ENCODE data around the gene PLEKHG7. TPM values are rescaled to one million over a fixed set of nuclear protein-coding genes. Genes with fewer than 3 reads are reported as not detected.

PLEKHG7 gene
- polyA plus RNA-seq, 1 experiment = 0.05 TPM

DNA sequence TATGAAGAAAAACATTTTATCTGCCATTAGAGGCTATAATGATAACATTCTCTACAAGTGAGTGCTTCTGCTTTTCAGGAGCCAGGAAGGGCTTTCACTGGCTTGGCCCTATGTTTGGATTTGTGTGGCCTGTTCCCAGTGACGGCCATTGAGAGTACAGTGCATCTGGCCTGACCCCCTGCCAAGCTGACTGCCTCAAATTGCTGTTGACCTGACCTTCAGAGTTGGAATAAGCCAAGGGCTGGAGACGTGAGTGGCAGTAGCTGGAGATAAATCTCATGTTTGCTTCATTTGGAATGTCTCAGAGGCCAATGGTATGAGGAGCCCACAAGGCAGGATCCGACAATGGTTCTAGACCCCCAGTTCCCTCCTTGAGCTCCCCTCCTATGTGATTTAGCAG lies 28.3 kb upstream of the PLEKHG7 start:
- TF ChIP-seq, protein P1, sequence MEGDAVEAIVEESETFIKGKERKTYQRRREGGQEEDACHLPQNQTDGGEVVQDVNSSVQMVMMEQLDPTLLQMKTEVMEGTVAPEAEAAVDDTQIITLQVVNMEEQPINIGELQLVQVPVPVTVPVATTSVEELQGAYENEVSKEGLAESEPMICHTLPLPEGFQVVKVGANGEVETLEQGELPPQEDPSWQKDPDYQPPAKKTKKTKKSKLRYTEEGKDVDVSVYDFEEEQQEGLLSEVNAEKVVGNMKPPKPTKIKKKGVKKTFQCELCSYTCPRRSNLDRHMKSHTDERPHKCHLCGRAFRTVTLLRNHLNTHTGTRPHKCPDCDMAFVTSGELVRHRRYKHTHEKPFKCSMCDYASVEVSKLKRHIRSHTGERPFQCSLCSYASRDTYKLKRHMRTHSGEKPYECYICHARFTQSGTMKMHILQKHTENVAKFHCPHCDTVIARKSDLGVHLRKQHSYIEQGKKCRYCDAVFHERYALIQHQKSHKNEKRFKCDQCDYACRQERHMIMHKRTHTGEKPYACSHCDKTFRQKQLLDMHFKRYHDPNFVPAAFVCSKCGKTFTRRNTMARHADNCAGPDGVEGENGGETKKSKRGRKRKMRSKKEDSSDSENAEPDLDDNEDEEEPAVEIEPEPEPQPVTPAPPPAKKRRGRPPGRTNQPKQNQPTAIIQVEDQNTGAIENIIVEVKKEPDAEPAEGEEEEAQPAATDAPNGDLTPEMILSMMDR (IDR thresholded peaks at IDR 0.05; ENCODE audit: low read depth, low read length) = no peak
- H3K27ac ChIP-seq (ENCODE audit: low read depth, low read length) = no peak overlapping the region
- POLR2A ChIA-PET = no interaction called here
- no peak for DNase-seq (ENCODE audit: low read depth, low spot score)
- CTCF ChIA-PET = no interaction called here
- H3K4me3 ChIP-seq (ENCODE audit: low read depth, low read length) = no peak overlapping the region
- peaks cover under 1% of the 10 kb centered on the region for H3K27me3 ChIP-seq (ENCODE audit: control insufficient read depth, insufficient read depth, low read length)
- H3K9me3 ChIP-seq (ENCODE audit: control insufficient read depth, insufficient read depth, low read length) = no peaks in the 10 kb centered on the region

DNA sequence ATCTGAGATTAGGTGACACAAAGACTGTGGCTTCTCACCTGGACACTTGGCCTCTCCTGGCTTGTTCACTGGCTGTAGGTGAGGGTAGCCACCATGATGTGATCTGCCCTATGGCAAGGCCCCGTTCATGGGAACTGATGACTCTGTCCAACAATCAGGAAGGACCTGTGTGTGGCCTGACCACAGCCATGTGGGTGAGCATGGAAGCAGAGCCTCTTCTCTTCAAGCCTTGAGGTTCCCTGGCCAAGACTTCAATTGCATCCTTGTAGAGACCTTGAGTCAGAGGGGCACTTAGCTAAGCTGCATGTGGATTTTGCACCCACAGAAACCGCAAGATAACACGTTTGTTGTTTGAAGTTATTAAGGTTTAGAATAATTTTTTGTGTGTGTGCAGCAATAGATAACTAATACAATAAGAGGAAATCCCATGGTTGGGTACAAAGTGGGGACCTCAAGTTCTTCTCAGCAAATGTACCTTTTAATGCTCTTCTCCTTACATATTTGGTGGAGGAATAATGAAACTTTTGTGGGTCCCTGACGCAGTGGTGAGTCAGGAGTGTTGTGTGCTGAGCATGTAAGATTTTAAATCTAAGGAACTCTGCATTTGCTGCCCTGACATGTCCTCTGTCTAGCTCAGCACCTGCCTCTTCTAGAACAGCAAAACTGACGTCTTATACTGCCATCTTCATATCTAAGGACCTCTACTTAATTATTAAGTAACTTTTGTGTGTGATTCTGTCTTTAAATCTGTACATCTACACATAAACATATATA lies 27.5 kb upstream of the PLEKHG7 start:
- TF ChIP-seq, protein P1 (IDR thresholded peaks at IDR 0.05; ENCODE audit: low read depth, low read length) = no peak
- Histone ChIP-seq H3K27me3 (ENCODE audit: control insufficient read depth, insufficient read depth, low read length) (no peaks in the 10 kb centered on the region), H3K4me3 (ENCODE audit: low read depth, low read length) (no peak overlapping the region), H3K9me3 (ENCODE audit: control insufficient read depth, insufficient read depth, low read length) (no peaks in the 10 kb centered on the region), H3K27ac (ENCODE audit: low read depth, low read length) (no peak overlapping the region)
- POLR2A ChIA-PET = no interaction called here
- CTCF ChIA-PET = interaction anchor here (1.4 kb wide), 1 partner anchor 26 kb away, joined by 3 read pairs; no protein-coding TSS in a partner anchor
- DNase-seq (ENCODE audit: low read depth, low spot score) = no peak

DNA sequence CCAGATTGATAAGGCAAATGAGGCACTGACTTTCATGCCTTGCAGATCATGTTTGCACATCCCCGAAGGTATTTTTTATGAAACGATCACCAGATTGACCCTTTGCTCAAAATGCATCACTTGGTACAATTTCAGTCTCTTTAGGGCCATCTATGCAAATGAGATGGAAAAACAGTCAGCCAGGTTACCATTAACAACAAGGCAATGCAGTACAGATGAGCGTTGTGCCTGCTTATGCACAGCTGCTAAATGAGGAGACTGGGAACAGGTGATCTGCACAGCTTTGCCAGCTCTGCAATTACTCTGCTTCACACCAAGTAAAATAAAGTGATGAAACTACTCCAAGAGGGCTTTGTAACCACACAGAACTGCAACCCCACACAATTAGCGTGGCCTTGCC lies 26.1 kb upstream of the PLEKHG7 start:
- no peaks in the 10 kb centered on the region for H3K27me3 ChIP-seq (ENCODE audit: control insufficient read depth, insufficient read depth, low read length)
- no peaks in the 10 kb centered on the region for H3K9me3 ChIP-seq (ENCODE audit: control insufficient read depth, insufficient read depth, low read length)
- no peak for DNase-seq (ENCODE audit: low read depth, low spot score)
- TF ChIP-seq, protein P1 (IDR thresholded peaks at IDR 0.05; ENCODE audit: low read depth, low read length) = no peak
- no peak overlapping the region for H3K4me3 ChIP-seq (ENCODE audit: low read depth, low read length)
- ChIA-PET POLR2A (no interaction called here), CTCF (no interaction called here)
- H3K27ac ChIP-seq (ENCODE audit: low read depth, low read length) = no peak overlapping the region

DNA sequence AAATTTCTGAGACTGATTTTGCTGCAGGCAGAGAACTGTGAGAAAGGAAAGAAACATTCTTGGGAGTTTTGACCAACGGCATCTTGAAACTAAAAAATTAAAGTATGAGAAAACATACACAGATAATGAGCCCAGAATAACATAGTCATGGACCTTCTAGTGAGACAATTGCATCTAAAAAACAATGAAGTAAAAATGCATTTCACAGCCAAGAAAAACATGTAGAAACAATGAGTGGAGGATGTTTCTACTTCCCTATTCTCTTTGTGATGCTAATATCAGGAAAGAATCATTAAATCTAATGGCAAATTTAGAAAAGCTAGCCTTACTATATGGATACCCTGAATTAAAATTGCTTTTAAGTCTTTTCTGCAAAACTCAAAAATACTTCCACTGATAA lies 12.2 kb upstream of the PLEKHG7 start:
- no peaks in the 10 kb centered on the region for H3K9me3 ChIP-seq (ENCODE audit: control insufficient read depth, insufficient read depth, low read length)
- CTCF ChIA-PET = no interaction called here
- DNase-seq (ENCODE audit: low read depth, low spot score) = no peak
- H3K27me3 ChIP-seq (ENCODE audit: control insufficient read depth, insufficient read depth, low read length) = no peaks in the 10 kb centered on the region
- no peak overlapping the region for H3K27ac ChIP-seq (ENCODE audit: low read depth, low read length)
- TF ChIP-seq, protein P1 (IDR thresholded peaks at IDR 0.05; ENCODE audit: low read depth, low read length) = no peak
- POLR2A ChIA-PET = no interaction called here
- H3K4me3 ChIP-seq (ENCODE audit: low read depth, low read length) = no peak overlapping the region

DNA sequence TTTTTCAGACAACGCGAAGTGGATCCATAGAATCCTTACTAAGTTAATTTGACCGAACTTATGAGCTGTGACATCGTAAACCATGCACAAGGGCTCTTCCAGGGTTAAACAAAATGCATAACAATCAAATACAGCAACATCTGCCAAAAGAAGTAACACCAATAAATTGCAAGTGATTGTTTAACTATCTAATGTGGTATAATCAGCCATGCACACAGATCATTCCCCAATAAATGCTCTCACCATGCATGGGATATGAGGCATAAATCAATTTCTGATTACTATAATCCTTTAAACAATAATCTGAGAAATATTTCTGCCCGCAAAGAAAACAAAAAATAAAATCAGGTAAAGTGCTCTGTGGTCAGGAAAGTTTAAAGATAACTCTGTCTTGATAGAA lies 7.7 kb upstream of the PLEKHG7 start:
- no peak for DNase-seq (ENCODE audit: low read depth, low spot score)
- Histone ChIP-seq H3K4me3 (ENCODE audit: low read depth, low read length) (no peak overlapping the region), H3K27me3 (ENCODE audit: control insufficient read depth, insufficient read depth, low read length) (no peaks in the 10 kb centered on the region), H3K9me3 (ENCODE audit: control insufficient read depth, insufficient read depth, low read length) (no peaks in the 10 kb centered on the region), H3K27ac (ENCODE audit: low read depth, low read length) (no peak overlapping the region)
- POLR2A ChIA-PET = no interaction called here
- TF ChIP-seq, protein P1 (IDR thresholded peaks at IDR 0.05; ENCODE audit: low read depth, low read length) = no peak
- CTCF ChIA-PET = no interaction called here

Measured in AG04450 (cell line).